ENCODE results near the gene PCSK5.

DNA sequence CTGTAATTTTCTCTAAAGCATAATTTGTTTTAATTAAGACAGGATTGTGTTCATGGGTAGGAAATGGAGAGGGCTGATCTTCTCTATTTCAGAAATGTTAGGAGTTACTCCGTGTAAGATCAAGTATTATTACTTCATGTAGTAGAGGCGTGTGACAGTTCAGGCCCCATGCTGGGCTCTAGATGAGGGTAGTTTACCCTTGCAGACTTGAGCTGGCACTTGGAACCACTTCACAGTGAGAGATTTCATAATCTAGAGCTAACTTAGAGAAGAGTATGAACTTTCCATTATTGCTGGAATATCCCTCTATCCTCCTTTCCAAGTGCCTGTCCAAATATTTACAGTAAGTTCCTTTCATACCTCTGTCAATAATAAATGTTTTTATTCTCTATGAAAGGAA, 195.1 kb downstream of the PCSK5 start:
- TF ChIP-seq, protein P1, sequence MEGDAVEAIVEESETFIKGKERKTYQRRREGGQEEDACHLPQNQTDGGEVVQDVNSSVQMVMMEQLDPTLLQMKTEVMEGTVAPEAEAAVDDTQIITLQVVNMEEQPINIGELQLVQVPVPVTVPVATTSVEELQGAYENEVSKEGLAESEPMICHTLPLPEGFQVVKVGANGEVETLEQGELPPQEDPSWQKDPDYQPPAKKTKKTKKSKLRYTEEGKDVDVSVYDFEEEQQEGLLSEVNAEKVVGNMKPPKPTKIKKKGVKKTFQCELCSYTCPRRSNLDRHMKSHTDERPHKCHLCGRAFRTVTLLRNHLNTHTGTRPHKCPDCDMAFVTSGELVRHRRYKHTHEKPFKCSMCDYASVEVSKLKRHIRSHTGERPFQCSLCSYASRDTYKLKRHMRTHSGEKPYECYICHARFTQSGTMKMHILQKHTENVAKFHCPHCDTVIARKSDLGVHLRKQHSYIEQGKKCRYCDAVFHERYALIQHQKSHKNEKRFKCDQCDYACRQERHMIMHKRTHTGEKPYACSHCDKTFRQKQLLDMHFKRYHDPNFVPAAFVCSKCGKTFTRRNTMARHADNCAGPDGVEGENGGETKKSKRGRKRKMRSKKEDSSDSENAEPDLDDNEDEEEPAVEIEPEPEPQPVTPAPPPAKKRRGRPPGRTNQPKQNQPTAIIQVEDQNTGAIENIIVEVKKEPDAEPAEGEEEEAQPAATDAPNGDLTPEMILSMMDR (IDR thresholded peaks at IDR 0.05; ENCODE audit: poor library complexity): no peak
- TF ChIP-seq EZH2 (IDR thresholded peaks at IDR 0.05; ENCODE audit: borderline replicate concordance): no peak
